ENCODE measurements around the gene FXN.

DNA sequence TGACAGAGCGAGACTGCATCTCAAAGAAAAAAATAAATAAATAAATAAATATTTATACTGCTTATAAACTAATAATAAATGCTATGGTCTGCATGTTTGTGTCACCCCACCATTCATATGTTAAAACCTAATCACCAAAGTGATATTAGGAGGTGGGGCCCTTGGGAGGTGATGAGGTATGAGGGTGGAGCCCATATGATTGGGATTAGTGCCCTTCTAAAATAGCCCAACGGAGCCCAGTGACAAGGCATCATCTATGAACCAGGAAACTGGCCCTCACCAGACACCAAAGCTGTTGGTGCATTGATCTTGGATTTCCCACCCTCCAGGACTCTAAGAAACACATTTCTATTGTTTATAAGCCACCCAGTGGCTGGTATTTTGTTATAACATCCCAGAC lies 5.1 kb downstream of the FXN start:
- TF ChIP-seq, protein P1, sequence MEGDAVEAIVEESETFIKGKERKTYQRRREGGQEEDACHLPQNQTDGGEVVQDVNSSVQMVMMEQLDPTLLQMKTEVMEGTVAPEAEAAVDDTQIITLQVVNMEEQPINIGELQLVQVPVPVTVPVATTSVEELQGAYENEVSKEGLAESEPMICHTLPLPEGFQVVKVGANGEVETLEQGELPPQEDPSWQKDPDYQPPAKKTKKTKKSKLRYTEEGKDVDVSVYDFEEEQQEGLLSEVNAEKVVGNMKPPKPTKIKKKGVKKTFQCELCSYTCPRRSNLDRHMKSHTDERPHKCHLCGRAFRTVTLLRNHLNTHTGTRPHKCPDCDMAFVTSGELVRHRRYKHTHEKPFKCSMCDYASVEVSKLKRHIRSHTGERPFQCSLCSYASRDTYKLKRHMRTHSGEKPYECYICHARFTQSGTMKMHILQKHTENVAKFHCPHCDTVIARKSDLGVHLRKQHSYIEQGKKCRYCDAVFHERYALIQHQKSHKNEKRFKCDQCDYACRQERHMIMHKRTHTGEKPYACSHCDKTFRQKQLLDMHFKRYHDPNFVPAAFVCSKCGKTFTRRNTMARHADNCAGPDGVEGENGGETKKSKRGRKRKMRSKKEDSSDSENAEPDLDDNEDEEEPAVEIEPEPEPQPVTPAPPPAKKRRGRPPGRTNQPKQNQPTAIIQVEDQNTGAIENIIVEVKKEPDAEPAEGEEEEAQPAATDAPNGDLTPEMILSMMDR (conservative IDR thresholded peaks at IDR 0.05): no peak
- no peak for TF ChIP-seq EZH2 (IDR thresholded peaks at IDR 0.05; ENCODE audit: low read depth)

Measured in PC-9 (cell line).